ENCODE data around the gene SLC25A33.

Gene SLC25A33

DNA sequence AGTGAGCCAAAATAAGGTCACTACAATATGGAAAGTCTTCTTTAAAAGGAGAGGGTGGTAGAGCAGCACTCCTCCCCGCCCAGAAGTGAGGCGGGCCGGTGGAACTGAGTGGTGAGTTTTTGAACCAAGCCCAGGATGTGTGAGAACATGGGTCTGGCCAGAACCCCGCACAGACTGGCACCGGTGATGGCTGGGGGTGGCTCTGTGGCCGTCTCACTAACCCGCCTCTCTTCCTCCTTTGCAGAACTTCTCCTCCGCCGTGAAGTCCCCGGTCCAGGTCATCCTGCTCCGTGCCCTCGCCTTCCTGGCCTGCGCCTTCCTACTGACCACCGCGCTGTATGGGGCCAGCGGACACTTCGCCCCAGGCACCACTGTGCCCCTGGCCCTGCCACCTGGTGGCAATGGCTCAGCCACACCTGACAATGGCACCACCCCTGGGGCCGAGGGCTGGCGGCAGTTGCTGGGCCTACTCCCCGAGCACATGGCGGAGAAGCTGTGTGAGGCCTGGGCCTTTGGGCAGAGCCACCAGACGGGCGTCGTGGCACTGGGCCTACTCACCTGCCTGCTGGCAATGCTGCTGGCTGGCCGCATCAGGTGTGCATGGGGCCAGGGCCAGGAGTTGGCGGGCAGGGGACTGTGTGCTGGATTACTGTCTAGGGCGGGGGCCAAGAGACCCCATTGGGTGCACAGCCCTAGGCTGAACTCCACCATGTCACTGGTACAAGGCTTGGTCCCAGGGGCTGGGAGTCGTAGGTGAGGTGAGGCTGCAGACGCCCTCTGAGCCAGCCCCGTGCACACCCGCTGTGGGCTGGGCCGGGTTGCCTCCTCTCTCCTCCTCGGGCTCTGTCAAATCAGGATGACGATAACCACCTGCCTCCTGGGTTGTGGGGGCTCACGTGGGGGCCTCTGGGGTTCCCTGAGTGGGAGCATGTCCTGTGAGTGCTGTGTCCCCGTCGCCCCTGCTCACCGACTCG is 61.9 kb downstream of the SLC25A33 start:
- Histone ChIP-seq H3K4me1 (ENCODE audit: control insufficient read depth, insufficient read depth, low read length) (no peaks in the 10 kb centered on the region), H3K36me3 (ENCODE audit: control insufficient read depth in 2 of 2, insufficient read depth in 1 of 2, low read length in 2 of 2) (peaks cover 15 to 94% of the 10 kb centered on the region in 2 experiments; a peak in 2 of 3 replicates), H3K9me3 (ENCODE audit: control insufficient read depth, insufficient read depth, low read depth, low read length) (no peaks in the 10 kb centered on the region), H3K4me3 (ENCODE audit: low read depth, low read length) (no peak overlapping the region), H3K27ac (ENCODE audit: extremely low read depth, low read depth, low read length) (no peak overlapping the region)
- ChIA-PET POLR2A (no interaction called here), CTCF (no interaction called here)
- no peak for TF ChIP-seq ZNF341 (tag by site-specific recombination; IDR thresholded peaks at IDR 0.05; ENCODE audit: low read depth)
- no peak for TF ChIP-seq HOXA7 (CRISPR knock-in tag; IDR thresholded peaks at IDR 0.05; ENCODE audit: borderline replicate concordance)
- no peak for TF ChIP-seq ZNF2 (tag by site-specific recombination; IDR thresholded peaks at IDR 0.05)
- TF ChIP-seq, protein P1, sequence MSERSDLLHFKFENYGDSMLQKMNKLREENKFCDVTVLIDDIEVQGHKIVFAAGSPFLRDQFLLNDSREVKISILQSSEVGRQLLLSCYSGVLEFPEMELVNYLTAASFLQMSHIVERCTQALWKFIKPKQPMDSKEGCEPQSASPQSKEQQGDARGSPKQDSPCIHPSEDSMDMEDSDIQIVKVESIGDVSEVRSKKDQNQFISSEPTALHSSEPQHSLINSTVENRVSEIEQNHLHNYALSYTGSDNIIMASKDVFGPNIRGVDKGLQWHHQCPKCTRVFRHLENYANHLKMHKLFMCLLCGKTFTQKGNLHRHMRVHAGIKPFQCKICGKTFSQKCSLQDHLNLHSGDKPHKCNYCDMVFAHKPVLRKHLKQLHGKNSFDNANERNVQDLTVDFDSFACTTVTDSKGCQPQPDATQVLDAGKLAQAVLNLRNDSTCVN (tag by site-specific recombination; optimal IDR thresholded peaks at IDR 0.05), result no peak
- TF ChIP-seq, protein P2, sequence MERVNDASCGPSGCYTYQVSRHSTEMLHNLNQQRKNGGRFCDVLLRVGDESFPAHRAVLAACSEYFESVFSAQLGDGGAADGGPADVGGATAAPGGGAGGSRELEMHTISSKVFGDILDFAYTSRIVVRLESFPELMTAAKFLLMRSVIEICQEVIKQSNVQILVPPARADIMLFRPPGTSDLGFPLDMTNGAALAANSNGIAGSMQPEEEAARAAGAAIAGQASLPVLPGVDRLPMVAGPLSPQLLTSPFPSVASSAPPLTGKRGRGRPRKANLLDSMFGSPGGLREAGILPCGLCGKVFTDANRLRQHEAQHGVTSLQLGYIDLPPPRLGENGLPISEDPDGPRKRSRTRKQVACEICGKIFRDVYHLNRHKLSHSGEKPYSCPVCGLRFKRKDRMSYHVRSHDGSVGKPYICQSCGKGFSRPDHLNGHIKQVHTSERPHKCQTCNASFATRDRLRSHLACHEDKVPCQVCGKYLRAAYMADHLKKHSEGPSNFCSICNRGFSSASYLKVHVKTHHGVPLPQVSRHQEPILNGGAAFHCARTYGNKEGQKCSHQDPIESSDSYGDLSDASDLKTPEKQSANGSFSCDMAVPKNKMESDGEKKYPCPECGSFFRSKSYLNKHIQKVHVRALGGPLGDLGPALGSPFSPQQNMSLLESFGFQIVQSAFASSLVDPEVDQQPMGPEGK (tag by site-specific recombination; IDR thresholded peaks at IDR 0.05), result no peak

DNA sequence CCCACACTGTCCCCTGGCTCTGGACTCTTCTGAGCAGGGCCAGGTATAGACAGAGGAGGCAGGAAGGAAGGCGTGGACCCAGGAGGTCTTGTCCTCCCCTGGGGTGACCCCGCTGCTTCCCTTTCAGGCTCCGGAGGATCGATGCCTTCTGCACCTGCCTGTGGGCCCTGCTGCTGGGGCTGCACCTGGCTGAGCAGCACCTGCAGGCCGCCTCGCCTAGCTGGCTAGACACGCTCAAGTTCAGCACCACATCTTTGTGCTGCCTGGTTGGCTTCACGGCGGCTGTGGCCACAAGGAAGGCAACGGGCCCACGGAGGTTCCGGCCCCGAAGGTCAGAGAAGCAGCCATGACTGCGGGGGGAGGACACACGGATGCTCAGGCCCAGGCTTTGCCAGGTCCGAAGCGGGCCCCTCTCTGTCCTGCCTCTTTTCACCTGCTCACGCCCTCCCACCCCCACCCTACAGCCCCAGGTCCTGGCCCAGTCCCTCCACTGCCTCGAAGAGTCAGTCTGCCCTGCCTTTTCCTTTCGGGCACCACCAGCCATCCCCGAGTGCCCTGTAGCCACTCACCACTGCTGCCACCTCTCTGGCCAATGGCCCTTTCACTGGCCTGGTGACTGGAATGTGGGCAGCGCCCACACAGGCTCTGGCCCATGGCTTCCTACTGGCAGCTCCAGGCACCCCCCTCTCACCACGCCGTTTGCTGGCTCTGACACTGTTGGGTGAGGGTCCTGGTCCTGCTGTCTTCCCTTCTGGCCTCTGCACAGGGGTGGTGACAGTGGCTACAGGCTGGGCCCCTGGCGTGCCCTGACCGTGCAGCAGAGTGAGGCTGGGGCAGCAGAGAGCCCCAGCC is 62.9 kb downstream of the SLC25A33 start:
- no peak overlapping the region for H3K27ac ChIP-seq (ENCODE audit: extremely low read depth, low read depth, low read length)
- ChIA-PET POLR2A (no interaction called here), CTCF (no interaction called here)
- TF ChIP-seq, protein P3, sequence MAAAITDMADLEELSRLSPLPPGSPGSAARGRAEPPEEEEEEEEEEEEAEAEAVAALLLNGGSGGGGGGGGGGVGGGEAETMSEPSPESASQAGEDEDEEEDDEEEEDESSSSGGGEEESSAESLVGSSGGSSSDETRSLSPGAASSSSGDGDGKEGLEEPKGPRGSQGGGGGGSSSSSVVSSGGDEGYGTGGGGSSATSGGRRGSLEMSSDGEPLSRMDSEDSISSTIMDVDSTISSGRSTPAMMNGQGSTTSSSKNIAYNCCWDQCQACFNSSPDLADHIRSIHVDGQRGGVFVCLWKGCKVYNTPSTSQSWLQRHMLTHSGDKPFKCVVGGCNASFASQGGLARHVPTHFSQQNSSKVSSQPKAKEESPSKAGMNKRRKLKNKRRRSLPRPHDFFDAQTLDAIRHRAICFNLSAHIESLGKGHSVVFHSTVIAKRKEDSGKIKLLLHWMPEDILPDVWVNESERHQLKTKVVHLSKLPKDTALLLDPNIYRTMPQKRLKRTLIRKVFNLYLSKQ (tag by site-specific recombination; IDR thresholded peaks at IDR 0.05; ENCODE audit: borderline replicate concordance), result no peak
- TF ChIP-seq ZNF239 (tag by site-specific recombination; IDR thresholded peaks at IDR 0.05) (no peak), ZNF214 (tag by site-specific recombination; IDR thresholded peaks at IDR 0.05; ENCODE audit: borderline replicate concordance) (no peak), ZNF324 (tag by site-specific recombination; IDR thresholded peaks at IDR 0.05) (no peak), ZBTB8A (tag by site-specific recombination; IDR thresholded peaks at IDR 0.05) (no peak), ZFP37 (tag by site-specific recombination; IDR thresholded peaks at IDR 0.05) (no peak)
- TF ChIP-seq, protein P4, sequence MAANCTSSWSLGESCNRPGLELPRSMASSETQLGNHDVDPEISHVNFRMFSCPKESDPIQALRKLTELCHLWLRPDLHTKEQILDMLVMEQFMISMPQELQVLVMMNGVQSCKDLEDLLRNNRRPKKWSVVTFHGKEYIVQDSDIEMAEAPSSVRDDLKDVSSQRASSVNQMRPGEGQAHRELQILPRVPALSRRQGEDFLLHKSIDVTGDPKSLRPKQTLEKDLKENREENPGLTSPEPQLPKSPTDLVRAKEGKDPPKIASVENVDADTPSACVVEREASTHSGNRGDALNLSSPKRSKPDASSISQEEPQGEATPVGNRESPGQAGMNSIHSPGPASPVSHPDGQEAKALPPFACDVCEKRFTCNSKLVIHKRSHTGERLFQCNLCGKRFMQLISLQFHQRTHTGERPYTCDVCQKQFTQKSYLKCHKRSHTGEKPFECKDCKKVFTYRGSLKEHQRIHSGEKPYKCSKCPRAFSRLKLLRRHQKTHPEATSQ (tag by site-specific recombination; IDR thresholded peaks at IDR 0.05), result no peak
- no peaks in the 10 kb centered on the region for H3K9me3 ChIP-seq (ENCODE audit: control insufficient read depth, insufficient read depth, low read depth, low read length)
- no peaks in the 10 kb centered on the region for H3K4me1 ChIP-seq (ENCODE audit: control insufficient read depth, insufficient read depth, low read length)
- peaks cover 15 to 93% of the 10 kb centered on the region in 2 experiments; a peak in 2 of 3 replicates for H3K36me3 ChIP-seq (ENCODE audit: control insufficient read depth in 2 of 2, insufficient read depth in 1 of 2, low read length in 2 of 2)
- no peak overlapping the region for H3K4me3 ChIP-seq (ENCODE audit: low read depth, low read length)

Data from HEK293 (cell line).